A673 (cell line): ENCODE results near the gene GPR84. TPM values are rescaled to one million over a fixed set of nuclear protein-coding genes. Genes with fewer than 3 reads are reported as not detected.

Experiments used
- BruUV-seq: library from RNA; stranded (reverse); fragments of 400-500 nt; replicated peaks from 2 replicates; lab custom pipeline; 2021; lab: Mats Ljungman, UMichigan
- CTCF ChIA-PET: fragments of 300-600 bp; sonication (Branson Sonifier 250); formaldehyde crosslinking; loops from one replicate; lab custom pipeline; 2022; ENCODE audit warnings: antibody characterized with exemption; lab: Charles Lee
- POLR2A ChIA-PET: fragments of 300-600 bp; sonication (Branson Sonifier 250); formaldehyde crosslinking; loops from one replicate; lab custom pipeline; 2022; ENCODE audit warnings: antibody characterized with exemption; ENCODE audit not compliant: low non-redundant PET; lab: Charles Lee
- DNase-seq: peaks from one replicate; pipeline ENCODE4 v3.0.0-alpha.2; 2015; ENCODE audit warnings: low spot score
- H3K27ac ChIP-seq: fragments of 200-600 bp; sonication (generic); 2 replicates; pipeline ENCODE4 v1.5.1; 2016; ENCODE audit warnings: mixed run types, low read depth, mild to moderate bottlenecking, mixed read lengths, antibody characterized with exemption, low read length; ENCODE audit not compliant: poor library complexity, severe bottlenecking
- H3K27me3 ChIP-seq: fragments of 200-600 bp; sonication (generic); replicated peaks from 2 replicates; pipeline ENCODE4 v1.6.1; 2017; ENCODE audit warnings: mixed run types, low read depth, mild to moderate bottlenecking, mixed read lengths, antibody characterized with exemption, low read length; ENCODE audit not compliant: insufficient read depth, poor library complexity
- H3K36me3 ChIP-seq: fragments of 200-600 bp; sonication (generic); 2 replicates; pipeline ENCODE4 v1.6.1; 2016; ENCODE audit warnings: mixed run types, mild to moderate bottlenecking, mixed read lengths, antibody characterized with exemption, low read length; ENCODE audit not compliant: insufficient read depth, poor library complexity, severe bottlenecking
- H3K4me1 ChIP-seq: fragments of 200-600 bp; sonication (generic); 2 replicates; pipeline ENCODE4 v1.6.1; 2017; ENCODE audit warnings: mixed run types, mild to moderate bottlenecking, mixed read lengths, antibody characterized with exemption, low read length; ENCODE audit not compliant: insufficient read depth, poor library complexity, severe bottlenecking
- H3K4me3 ChIP-seq: fragments of 200-600 bp; sonication (generic); 2 replicates; pipeline ENCODE4 v1.5.1; 2016; ENCODE audit warnings: low read depth, mixed run types, mild to moderate bottlenecking, mixed read lengths, low read length; ENCODE audit not compliant: poor library complexity, severe bottlenecking
- H3K9me3 ChIP-seq: fragments of 200-600 bp; sonication (generic); 2 replicates; pipeline ENCODE4 v1.6.1; 2016; ENCODE audit warnings: mixed run types, low read depth, mild to moderate bottlenecking, mixed read lengths, antibody characterized with exemption, low read length; ENCODE audit not compliant: poor library complexity, severe bottlenecking
- CTCF ChIP-seq: fragments of 300-800, 200-600 bp; sonication (generic); conservative IDR thresholded peaks from 2 replicates; pipeline ENCODE4 v1.5.1; 2017; ENCODE audit warnings: low read depth, mild to moderate bottlenecking, antibody characterized with exemption, low read length, moderate library complexity, mixed read lengths
- EZH2 ChIP-seq: fragments of 200-600 bp; sonication (generic); IDR thresholded peaks from 2 replicates; pipeline ENCODE4 v1.6.1; 2017; ENCODE audit warnings: borderline replicate concordance, low read depth, mild to moderate bottlenecking, mixed read lengths, antibody characterized with exemption, low read length; ENCODE audit not compliant: poor library complexity, severe bottlenecking
- intact Hi-C: fragments of 100-400 bp; cut with micrococcal nuclease; formaldehyde crosslinking; loops from one replicate; pipeline ENCODE4 v1.10.0; 2022; ENCODE audit not compliant: unreplicated experiment
- total RNA-seq: library from RNA; stranded (reverse); gene quantifications from 2 replicates; pipeline ENCODE4 v1.2.3, GENCODE V29; 2021

Gene GPR84
- total RNA-seq, 1 experiment from 2014 or later: not detected

- intact Hi-C loops: loop anchor here (2.0 to 10.0 kb wide), 3 partner anchors 33 to 385 kb away; partner anchors contain the start of gene HOXC10
- TF ChIP-seq CTCF: no peak
- TF ChIP-seq EZH2: no peak
- H3K27me3 ChIP-seq: no peaks in the 10 kb centered on the region
- no peak overlapping the region for H3K27ac ChIP-seq
- CTCF ChIA-PET: interaction anchor here (0.6 to 1.8 kb wide), 8 partner anchors 9 to 116 kb away, joined by 3 to 33 read pairs (median 8); partner anchors contain the start of gene COPZ1
- H3K9me3 ChIP-seq: no peaks in the 10 kb centered on the region
- H3K4me1 ChIP-seq: peaks cover 48% of the 10 kb centered on the region
- H3K36me3 ChIP-seq: no peaks in the 10 kb centered on the region
- DNase-seq: no peak
- peak overlapping the region; percentile 50 for H3K4me3 ChIP-seq
- no TSS peak for BruUV-seq
- POLR2A ChIA-PET: no interaction called here
Measured at GRCh38 chr12:54369597-54370131, 5.4 kb upstream of the GPR84 start.

GRCh38 chr12:54368709-54369596 is 4.7 kb upstream of the GPR84 start:
- intact Hi-C loops: loop anchor here (1.0 to 2.0 kb wide), 3 partner anchors 32 to 149 kb away; no protein-coding TSS in a partner anchor
- TF ChIP-seq CTCF: peak; percentile 96
- no peak for TF ChIP-seq EZH2
- ChIA-PET POLR2A (interaction anchor here (0.5 to 0.7 kb wide), 3 partner anchors 10 to 88 kb away, joined by 3 to 4 read pairs (median 3); no protein-coding TSS in a partner anchor), CTCF (interaction anchor here (0.6 to 1.6 kb wide), 10 partner anchors 10 to 177 kb away, joined by 3 to 18 read pairs (median 3); no protein-coding TSS in a partner anchor)
- H3K9me3 ChIP-seq: no peaks in the 10 kb centered on the region
- peak; percentile 94 for DNase-seq
- H3K4me3 ChIP-seq: peak overlapping the region; percentile 50
- peaks cover 43% of the 10 kb centered on the region for H3K4me1 ChIP-seq
- no peaks in the 10 kb centered on the region for H3K27me3 ChIP-seq
- TSS peak; percentile 68 for BruUV-seq
- no peaks in the 10 kb centered on the region for H3K36me3 ChIP-seq
- H3K27ac ChIP-seq: peak overlapping the region; percentile 36

- CTCF ChIA-PET: interaction anchor here (0.6 to 1.6 kb wide), 9 partner anchors 11 to 161 kb away, joined by 3 to 18 read pairs (median 3); partner anchors contain the start of gene COPZ1
- BruUV-seq: no TSS peak
- Histone ChIP-seq H3K27ac (peak overlapping the region; percentile 36), H3K4me3 (peak overlapping the region; percentile 50), H3K36me3 (no peaks in the 10 kb centered on the region), H3K4me1 (peaks cover 43% of the 10 kb centered on the region), H3K27me3 (no peaks in the 10 kb centered on the region), H3K9me3 (no peaks in the 10 kb centered on the region)
- no peak for DNase-seq
- TF ChIP-seq CTCF (no peak), EZH2 (no peak)
- POLR2A ChIA-PET: interaction anchor here (0.5 to 0.7 kb wide), 2 partner anchors 9 to 12 kb away, joined by 3 read pairs; no protein-coding TSS in a partner anchor
- intact Hi-C loops: loop anchor here (1.0 to 2.0 kb wide), 3 partner anchors 31 to 148 kb away; no protein-coding TSS in a partner anchor
Measured at GRCh38 chr12:54368025-54368708, 3.9 kb upstream of the GPR84 start.
